K562 (cell line): Measurements from ENCODE around the gene ANAPC2.

Experiments
- ATF7 ChIP-seq: fragments of 450-650 bp; IDR thresholded peaks from 2 replicates; pipeline ENCODE4 v1.7.1; 2014; ENCODE audit warnings: mild to moderate bottlenecking, moderate library complexity
- CC2D1A ChIP-seq: fragments of 450-650 bp; IDR thresholded peaks from 2 replicates; pipeline ENCODE4 v1.6.1; 2017; ENCODE audit warnings: mild to moderate bottlenecking
- ESRRA ChIP-seq: fragments of 450-650 bp; IDR thresholded peaks from 2 replicates; pipeline ENCODE4 v1.6.1; 2014; ENCODE audit warnings: low read depth, mild to moderate bottlenecking, moderate library complexity, borderline replicate concordance
- FOS ChIP-seq: IDR thresholded peaks from 3 replicates; pipeline ENCODE4 v1.6.1; 2011; ENCODE audit not compliant: insufficient read length; ENCODE audit errors: extremely low read depth
- KLF16 ChIP-seq: IDR thresholded peaks from 2 replicates; pipeline ENCODE4 v1.6.1; 2016; ENCODE audit warnings: antibody characterized with exemption
- MAZ ChIP-seq, 2 experiments: fragments of 450-650 bp in 1 of 2; sonication (generic) in 1 of 2; formaldehyde crosslinking; IDR thresholded peaks in 1 of 2; conservative IDR thresholded peaks in 1 of 2; 2 replicates each; pipeline versions ENCODE4 v1.4.0 to v1.5.0; 2020; ENCODE audit warnings: mild to moderate bottlenecking in 1 of 2, missing genetic modification reagents in 1 of 2
- NFYB ChIP-seq: IDR thresholded peaks from 2 replicates; pipeline ENCODE4 v1.6.1; 2011; ENCODE audit warnings: mild to moderate bottlenecking, moderate library complexity; ENCODE audit not compliant: insufficient read length; ENCODE audit errors: extremely low read depth
- POLR2AphosphoS5 ChIP-seq: IDR thresholded peaks from 2 replicates; pipeline ENCODE4 v1.6.1; 2011; ENCODE audit warnings: mild to moderate bottlenecking, low read depth, low read length, moderate library complexity; ENCODE audit not compliant: control insufficient read depth, insufficient read depth
- SRF ChIP-seq, 2 experiments: fragments of 250-450, 450-650 bp in 1 of 2; sonication (Bioruptor Pico) in 1 of 2; sonication (generic) in 1 of 2; formaldehyde crosslinking; IDR thresholded peaks; 2 replicates each; pipeline versions ENCODE4 v1.5.0 to v1.5.1; 2020 to 2022; ENCODE audit warnings: mild to moderate bottlenecking in 1 of 2, missing genetic modification reagents in 1 of 2
- ZBTB40 ChIP-seq, 2 experiments: fragments of 450-650 bp in 1 of 2; sonication (generic) in 1 of 2; formaldehyde crosslinking in 1 of 2; IDR thresholded peaks; 2 replicates each; pipeline versions ENCODE4 v1.7.1 to v1.9.0; 2016 to 2022; ENCODE audit warnings: inconsistent platforms in 1 of 2, mild to moderate bottlenecking in 1 of 2, missing genetic modification reagents in 1 of 2
- ZBTB43 ChIP-seq: sonication (generic); formaldehyde crosslinking; IDR thresholded peaks from 2 replicates; pipeline ENCODE4 v1.8.0; 2023; ENCODE audit warnings: mild to moderate bottlenecking, missing genetic modification reagents
- ZBTB7A ChIP-seq: IDR thresholded peaks from 2 replicates; pipeline ENCODE4 v1.6.1; 2011; ENCODE audit warnings: low read depth, mild to moderate bottlenecking, low read length, moderate library complexity, borderline replicate concordance; ENCODE audit not compliant: control insufficient read depth

GRCh38 chr9:137189297-137190295, 1.2 kb upstream of the ANAPC2 start:
- no peak for TF ChIP-seq NFYB
- no peak for TF ChIP-seq FOS
- no peak for TF ChIP-seq SRF (CRISPR knock-in tag; IDR thresholded peaks at IDR 0.05)
- TF ChIP-seq MAZ (CRISPR knock-in tag; conservative IDR thresholded peaks at IDR 0.05 in 1 of 2, IDR thresholded peaks at IDR 0.05 in 1 of 2): no peak
- no peak for TF ChIP-seq ZBTB40 (IDR thresholded peaks at IDR 0.05)
- no peak for TF ChIP-seq ZBTB40 (CRISPR knock-in tag; IDR thresholded peaks at IDR 0.05)
- no peak for TF ChIP-seq KLF16
- no peak for TF ChIP-seq ZBTB43 (CRISPR knock-in tag)
- no peak for TF ChIP-seq CC2D1A
- no peak for TF ChIP-seq ZBTB7A
- TF ChIP-seq ATF7: no peak
- TF ChIP-seq POLR2AphosphoS5: no peak
- no peak for TF ChIP-seq ESRRA
